Subcutaneous adipose tissue (tissue), 4 donors: ENCODE results near the gene GALR3. TPM values are rescaled to one million over a fixed set of nuclear protein-coding genes. Genes with fewer than 3 reads are reported as not detected.

ENCODE experiments used
- total RNA-seq, 4 donors: library from RNA; depleted of rRNA; stranded (reverse); fragments of >200 nt; gene quantifications; one replicate each; pipeline ENCODE4 v1.1.0, GENCODE V29; 2016
- TF ChIP-seq, protein P1 (sequence below): fragments of 450-650 bp; IDR thresholded peaks from one replicate; pipeline ENCODE4 v1.5.1; 2016; ENCODE audit warnings: low read depth, mild to moderate bottlenecking, control low read depth, antibody characterized with exemption, moderate library complexity

The GALR3 gene
- total RNA-seq, 4 donors from 2014 or later, result not detected

DNA sequence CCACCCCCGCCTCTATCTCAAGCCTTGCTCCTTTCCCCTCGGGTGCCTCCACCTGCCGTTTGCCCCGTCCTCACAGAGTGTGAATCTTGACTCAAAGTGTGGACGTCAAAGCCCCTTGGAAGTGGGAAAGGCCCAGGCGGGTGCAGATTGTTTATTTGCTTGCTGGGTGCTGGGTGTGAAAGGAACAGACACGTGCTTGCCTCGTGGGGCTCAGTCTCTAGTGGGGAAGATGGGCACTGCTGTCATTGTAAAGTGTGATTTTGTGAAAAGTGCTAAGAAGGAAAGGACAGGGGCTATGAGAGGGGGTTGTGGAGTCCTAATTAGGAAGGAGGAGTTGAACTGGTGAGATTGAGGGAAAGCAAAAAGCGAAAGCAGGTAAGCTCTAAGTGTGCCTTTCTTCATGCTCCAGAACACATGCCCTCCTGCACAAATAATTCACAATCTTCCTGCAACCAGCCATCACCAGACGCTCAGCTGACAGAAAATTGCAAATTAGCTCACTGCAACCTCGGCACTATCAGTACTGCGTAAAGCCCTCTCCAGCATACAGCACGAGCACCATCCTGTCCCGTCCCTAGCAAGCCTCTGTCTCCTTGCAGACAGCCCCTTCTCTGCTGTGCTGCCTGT is 25.2 kb upstream of the GALR3 start:
- TF ChIP-seq, protein P1, sequence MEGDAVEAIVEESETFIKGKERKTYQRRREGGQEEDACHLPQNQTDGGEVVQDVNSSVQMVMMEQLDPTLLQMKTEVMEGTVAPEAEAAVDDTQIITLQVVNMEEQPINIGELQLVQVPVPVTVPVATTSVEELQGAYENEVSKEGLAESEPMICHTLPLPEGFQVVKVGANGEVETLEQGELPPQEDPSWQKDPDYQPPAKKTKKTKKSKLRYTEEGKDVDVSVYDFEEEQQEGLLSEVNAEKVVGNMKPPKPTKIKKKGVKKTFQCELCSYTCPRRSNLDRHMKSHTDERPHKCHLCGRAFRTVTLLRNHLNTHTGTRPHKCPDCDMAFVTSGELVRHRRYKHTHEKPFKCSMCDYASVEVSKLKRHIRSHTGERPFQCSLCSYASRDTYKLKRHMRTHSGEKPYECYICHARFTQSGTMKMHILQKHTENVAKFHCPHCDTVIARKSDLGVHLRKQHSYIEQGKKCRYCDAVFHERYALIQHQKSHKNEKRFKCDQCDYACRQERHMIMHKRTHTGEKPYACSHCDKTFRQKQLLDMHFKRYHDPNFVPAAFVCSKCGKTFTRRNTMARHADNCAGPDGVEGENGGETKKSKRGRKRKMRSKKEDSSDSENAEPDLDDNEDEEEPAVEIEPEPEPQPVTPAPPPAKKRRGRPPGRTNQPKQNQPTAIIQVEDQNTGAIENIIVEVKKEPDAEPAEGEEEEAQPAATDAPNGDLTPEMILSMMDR, result no peak

DNA sequence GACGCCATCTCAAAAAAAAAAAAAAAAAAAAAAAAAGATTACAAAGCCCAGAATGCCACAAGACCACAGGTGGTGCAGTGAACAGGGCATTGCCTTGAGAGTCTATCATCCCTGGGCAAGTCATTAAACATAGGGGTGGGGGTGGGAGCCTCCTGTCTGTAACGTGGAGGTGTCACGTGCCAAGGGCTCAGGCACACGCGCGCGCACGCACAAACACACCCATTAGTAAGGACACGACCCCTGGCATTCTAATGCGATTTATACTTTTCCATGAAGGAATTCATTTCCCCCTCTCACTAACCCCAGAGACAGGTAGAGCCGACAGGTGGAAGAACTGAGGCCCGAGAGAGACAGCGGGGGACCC is 21.3 kb upstream of the GALR3 start:
- TF ChIP-seq, protein P1, result no peak

DNA sequence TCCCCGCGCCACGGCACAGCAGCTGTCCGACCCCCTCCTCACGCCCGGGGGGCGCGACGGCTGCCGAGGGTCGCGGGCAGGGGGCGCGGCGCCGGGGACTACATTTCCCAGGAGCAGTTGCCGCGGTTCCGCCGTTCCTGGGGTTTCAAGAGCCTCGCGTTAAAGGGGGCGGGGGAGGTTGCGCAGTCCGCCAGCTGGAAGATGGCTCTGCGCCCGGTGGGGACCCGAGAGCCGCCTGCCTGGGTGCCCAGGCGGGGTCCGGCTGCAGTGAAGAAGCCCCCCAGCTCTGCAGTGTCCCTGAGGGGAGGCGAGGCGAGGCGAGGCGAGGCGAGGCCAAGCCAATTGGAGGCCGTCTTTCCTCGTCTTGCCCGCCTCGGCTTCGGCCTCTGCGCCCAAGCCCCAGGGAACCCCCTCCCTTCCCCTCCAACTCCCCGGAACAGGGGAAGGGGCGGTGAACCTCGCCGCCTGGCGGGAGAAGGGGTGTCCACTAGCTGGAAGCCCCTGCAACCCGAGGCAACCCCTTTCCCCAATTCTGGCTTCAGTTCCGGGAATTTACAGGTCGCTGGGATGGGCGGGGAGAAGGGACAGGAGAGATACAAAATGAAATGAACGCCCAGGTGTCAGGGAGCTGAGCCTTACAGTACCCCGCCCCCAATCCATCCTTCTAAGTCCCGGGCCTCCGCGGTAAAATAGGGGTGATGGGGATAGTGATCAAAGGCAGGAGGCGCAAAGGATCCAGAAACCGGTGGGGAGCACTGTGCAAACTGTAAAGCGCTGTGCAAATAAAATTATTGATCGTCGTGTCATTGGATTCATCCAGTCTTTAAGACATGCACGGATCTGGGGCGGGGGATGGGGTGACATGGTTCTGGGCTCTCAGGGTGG is 20.6 kb upstream of the GALR3 start:
- TF ChIP-seq, protein P1, result no peak

DNA sequence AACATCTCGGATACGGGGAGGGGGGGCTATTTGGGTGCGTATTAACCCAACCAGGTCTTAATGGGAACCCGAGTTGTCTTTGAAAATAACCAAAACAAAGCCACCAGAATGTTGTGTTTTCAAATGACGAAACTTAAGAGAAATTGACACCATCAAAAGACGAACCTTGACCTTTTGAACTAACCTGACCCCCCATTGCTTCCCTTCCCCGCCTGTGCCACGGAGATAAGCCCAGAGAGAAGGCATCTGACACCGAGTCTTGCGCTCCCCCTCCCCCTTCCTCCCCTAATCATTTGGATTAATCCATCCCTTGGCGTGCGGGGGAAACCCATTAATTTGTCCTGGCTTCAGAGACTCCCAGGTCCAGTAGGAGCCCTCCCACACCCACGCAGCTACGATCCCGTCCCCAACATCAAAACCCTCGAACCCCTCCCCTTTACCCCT is 20.0 kb upstream of the GALR3 start:
- TF ChIP-seq, protein P1, result no peak

DNA sequence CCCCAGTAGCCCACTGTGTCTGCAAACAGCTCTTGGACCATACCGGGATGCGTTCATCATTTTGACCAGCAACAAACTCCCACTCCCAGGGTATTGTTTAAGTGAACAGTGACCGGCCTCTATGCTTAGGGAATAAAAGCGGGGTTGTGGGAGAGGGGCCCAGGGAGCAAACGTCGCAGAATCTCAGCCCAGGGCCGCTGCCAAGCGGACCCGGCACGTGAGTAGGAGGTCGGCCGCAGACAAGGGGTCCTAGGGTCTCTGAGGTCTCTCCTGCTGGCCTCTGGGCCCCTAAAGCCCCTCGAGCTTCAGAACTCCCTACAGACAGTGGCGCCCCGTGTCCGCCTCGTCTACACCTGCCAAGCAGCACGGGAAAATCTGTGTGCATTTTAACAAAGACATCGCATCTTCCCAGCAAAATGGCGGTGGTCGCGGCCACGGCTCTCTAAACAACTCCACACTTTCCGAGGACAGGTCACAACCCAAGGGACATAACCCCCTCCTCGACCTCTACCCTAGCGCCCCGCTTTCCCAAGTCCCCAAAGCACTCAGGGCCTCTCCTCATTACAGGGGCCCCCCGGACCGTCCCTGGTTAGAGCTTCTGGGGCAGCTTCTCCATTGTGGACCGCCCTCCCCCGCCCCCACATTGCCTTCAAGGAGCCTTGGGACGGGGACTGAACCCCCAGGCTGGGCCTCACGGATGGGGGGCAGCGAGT is 19.4 kb upstream of the GALR3 start:
- TF ChIP-seq, protein P1, result no peak

DNA sequence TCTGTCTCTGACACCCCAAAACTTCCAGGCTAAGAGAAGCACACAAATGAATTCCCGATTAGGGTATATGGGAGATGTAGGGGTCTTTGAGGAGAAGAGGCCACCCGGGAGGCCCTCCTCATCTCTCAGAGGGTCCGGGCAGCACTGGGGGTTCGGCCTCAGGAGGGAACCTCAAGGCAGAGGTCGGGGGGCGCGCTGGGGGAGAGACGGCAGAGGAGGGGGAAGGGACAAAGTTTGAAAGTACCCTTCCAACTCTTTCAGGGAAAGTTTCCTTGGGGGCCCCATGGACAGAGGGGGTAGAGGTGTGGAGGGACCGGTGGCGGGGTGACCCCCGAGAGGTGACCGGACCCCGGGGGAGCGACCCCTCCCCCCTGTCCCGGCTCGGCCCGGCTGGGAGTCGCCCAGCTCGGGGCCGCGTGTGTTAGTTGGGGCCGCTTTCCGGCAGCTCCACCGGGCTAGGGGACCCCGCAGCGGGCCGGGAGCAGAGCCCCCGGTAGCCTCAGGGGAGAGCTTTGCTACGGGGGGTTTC is 18.8 kb upstream of the GALR3 start:
- TF ChIP-seq, protein P1, result no peak
